ENCODE data around the gene GRIN2A.

GRCh38 chr16:9824200-9825068, 357.8 kb downstream of the GRIN2A start:
- TF ChIP-seq CTCF (IDR thresholded peaks at IDR 0.05) (no peak), EZH2 (IDR thresholded peaks at IDR 0.05; ENCODE audit: borderline replicate concordance, insufficient read depth, low read depth, low read length, poor library complexity, severe bottlenecking) (no peak)
